HEK293 (cell line): ENCODE results near the gene HSPA4.
A peak's percentile ranks its signal among the peaks of the same experiment; 100 is the strongest.

Experiments used
- MYNN ChIP-seq: fragments of 450-650 bp; formaldehyde crosslinking; IDR thresholded peaks from 2 replicates; pipeline ENCODE4 v1.5.1; 2016; ENCODE audit warnings: missing biosample characterization, missing genetic modification characterization, borderline replicate concordance
- ZBTB20 ChIP-seq: fragments of 450-650 bp; formaldehyde crosslinking; IDR thresholded peaks from 2 replicates; pipeline ENCODE4 v1.5.1; 2016; ENCODE audit warnings: missing biosample characterization, missing genetic modification characterization
- ZFP41 ChIP-seq: fragments of 450-650 bp; formaldehyde crosslinking; IDR thresholded peaks from 2 replicates; pipeline ENCODE4 v1.5.1; 2016; ENCODE audit warnings: missing biosample characterization, missing genetic modification characterization, borderline replicate concordance
- ZIC2 ChIP-seq: fragments of 450-650 bp; formaldehyde crosslinking; IDR thresholded peaks from 2 replicates; pipeline ENCODE4 v1.5.1; 2016; ENCODE audit warnings: missing biosample characterization, missing genetic modification characterization
- ZNF174 ChIP-seq: fragments of 450-650 bp; formaldehyde crosslinking; IDR thresholded peaks from 2 replicates; pipeline ENCODE4 v1.5.0; 2017; ENCODE audit warnings: missing biosample characterization, mild to moderate bottlenecking, missing genetic modification characterization
- ZNF211 ChIP-seq: fragments of 450-650 bp; formaldehyde crosslinking; IDR thresholded peaks from 2 replicates; pipeline ENCODE4 v1.5.1; 2016; ENCODE audit warnings: low read depth, missing biosample characterization, missing genetic modification characterization
- ZNF214 ChIP-seq: fragments of 450-650 bp; formaldehyde crosslinking; IDR thresholded peaks from 2 replicates; pipeline ENCODE4 v1.5.1; 2017; ENCODE audit warnings: missing biosample characterization, mild to moderate bottlenecking, missing genetic modification characterization, borderline replicate concordance
- ZNF391 ChIP-seq: fragments of 450-650 bp; formaldehyde crosslinking; IDR thresholded peaks from 2 replicates; pipeline ENCODE4 v1.5.1; 2016; ENCODE audit warnings: low read depth, missing biosample characterization, missing genetic modification characterization, borderline replicate concordance
- ZNF394 ChIP-seq: fragments of 450-650 bp; formaldehyde crosslinking; IDR thresholded peaks from 2 replicates; pipeline ENCODE4 v1.5.1; 2016; ENCODE audit warnings: missing biosample characterization, missing genetic modification characterization, mild to moderate bottlenecking, moderate library complexity, borderline replicate concordance
- ZNF473 ChIP-seq: fragments of 450-650 bp; formaldehyde crosslinking; IDR thresholded peaks from 2 replicates; pipeline ENCODE4 v1.5.1; 2017; ENCODE audit warnings: missing biosample characterization, missing genetic modification characterization
- ZNF600 ChIP-seq: fragments of 450-650 bp; formaldehyde crosslinking; IDR thresholded peaks from 2 replicates; pipeline ENCODE4 v1.5.1; 2016; ENCODE audit warnings: missing biosample characterization, missing genetic modification characterization
- ZNF658 ChIP-seq: fragments of 450-650 bp; formaldehyde crosslinking; IDR thresholded peaks from 2 replicates; pipeline ENCODE4; 2016; ENCODE audit warnings: missing biosample characterization, missing genetic modification characterization
- ZNF701 ChIP-seq: fragments of 450-650 bp; formaldehyde crosslinking; IDR thresholded peaks from 2 replicates; pipeline ENCODE4 v1.5.1; 2016; ENCODE audit warnings: missing biosample characterization, missing genetic modification characterization
- ZNF747 ChIP-seq: fragments of 450-650 bp; formaldehyde crosslinking; IDR thresholded peaks from 2 replicates; pipeline ENCODE4 v1.5.1; 2016; ENCODE audit warnings: missing biosample characterization, missing genetic modification characterization
- ZXDB ChIP-seq: fragments of 450-650 bp; formaldehyde crosslinking; IDR thresholded peaks from 2 replicates; pipeline ENCODE4 v1.5.1; 2016; ENCODE audit warnings: missing biosample characterization, missing genetic modification characterization
- TF ChIP-seq, protein P1 (sequence below): fragments of 450-650 bp; formaldehyde crosslinking; IDR thresholded peaks from 2 replicates; pipeline ENCODE4 v1.5.1; 2017; ENCODE audit warnings: missing biosample characterization, missing genetic modification characterization
- TF ChIP-seq, protein P2 (sequence below): fragments of 450-650 bp; formaldehyde crosslinking; IDR thresholded peaks from 2 replicates; pipeline ENCODE4 v1.5.1; 2016; ENCODE audit warnings: missing biosample characterization, missing genetic modification characterization
- TF ChIP-seq, protein P3 (sequence below): fragments of 450-650 bp; formaldehyde crosslinking; IDR thresholded peaks from 2 replicates; pipeline ENCODE4 v1.5.1; 2017; ENCODE audit warnings: missing biosample characterization, missing genetic modification characterization
- TF ChIP-seq, protein P4 (sequence below): fragments of 450-650 bp; formaldehyde crosslinking; IDR thresholded peaks from 2 replicates; pipeline ENCODE4 v1.5.1; 2016; ENCODE audit warnings: missing biosample characterization, missing genetic modification characterization
- TF ChIP-seq, protein P5 (sequence below): fragments of 450-650 bp; formaldehyde crosslinking; conservative IDR thresholded peaks from 2 replicates; pipeline ENCODE4 v1.5.1; 2016; ENCODE audit warnings: low read depth, missing biosample characterization, missing genetic modification characterization
- TF ChIP-seq, protein P6 (sequence below): fragments of 450-650 bp; formaldehyde crosslinking; IDR thresholded peaks from 2 replicates; pipeline ENCODE4 v1.5.1; 2017; ENCODE audit warnings: missing biosample characterization, missing genetic modification characterization
- TF ChIP-seq, protein P7 (sequence below): fragments of 450-650 bp; formaldehyde crosslinking; IDR thresholded peaks from 2 replicates; pipeline ENCODE4 v1.5.1; 2017; ENCODE audit warnings: missing biosample characterization, missing genetic modification characterization
- TF ChIP-seq, protein P8 (sequence below): fragments of 450-650 bp; formaldehyde crosslinking; IDR thresholded peaks from 2 replicates; pipeline ENCODE4 v1.5.1; 2016; ENCODE audit warnings: missing biosample characterization, missing genetic modification characterization

Gene HSPA4

DNA sequence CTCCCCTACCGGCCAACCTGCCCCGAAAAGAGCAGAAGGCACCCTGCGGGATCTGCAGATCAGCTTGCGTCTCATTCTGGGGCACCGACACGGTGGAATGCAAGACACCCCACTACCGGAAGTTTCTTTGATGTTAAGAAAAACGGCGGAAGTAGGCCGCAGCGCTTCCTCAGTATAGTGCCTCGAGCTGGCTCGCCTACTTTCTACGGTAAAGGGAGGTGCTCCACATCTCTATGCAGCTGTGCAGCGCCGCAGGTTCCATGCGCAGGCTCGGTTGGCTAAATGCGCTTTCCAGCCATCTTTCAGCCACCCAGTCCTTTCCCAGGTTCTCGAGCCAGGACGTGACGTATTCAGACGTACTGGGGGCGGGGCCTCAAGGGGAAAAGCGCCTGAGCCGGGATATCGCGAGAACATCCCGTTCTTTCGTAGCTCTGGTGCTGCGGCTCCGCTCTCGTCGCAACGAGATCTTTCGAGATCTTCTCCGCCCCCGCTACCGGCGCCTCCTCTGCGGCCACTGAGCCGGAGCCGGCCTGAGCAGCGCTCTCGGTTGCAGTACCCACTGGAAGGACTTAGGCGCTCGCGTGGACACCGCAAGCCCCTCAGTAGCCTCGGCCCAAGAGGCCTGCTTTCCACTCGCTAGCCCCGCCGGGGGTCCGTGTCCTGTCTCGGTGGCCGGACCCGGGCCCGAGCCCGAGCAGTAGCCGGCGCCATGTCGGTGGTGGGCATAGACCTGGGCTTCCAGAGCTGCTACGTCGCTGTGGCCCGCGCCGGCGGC is at the start of gene HSPA4 (continued):
- TF ChIP-seq, protein P1, sequence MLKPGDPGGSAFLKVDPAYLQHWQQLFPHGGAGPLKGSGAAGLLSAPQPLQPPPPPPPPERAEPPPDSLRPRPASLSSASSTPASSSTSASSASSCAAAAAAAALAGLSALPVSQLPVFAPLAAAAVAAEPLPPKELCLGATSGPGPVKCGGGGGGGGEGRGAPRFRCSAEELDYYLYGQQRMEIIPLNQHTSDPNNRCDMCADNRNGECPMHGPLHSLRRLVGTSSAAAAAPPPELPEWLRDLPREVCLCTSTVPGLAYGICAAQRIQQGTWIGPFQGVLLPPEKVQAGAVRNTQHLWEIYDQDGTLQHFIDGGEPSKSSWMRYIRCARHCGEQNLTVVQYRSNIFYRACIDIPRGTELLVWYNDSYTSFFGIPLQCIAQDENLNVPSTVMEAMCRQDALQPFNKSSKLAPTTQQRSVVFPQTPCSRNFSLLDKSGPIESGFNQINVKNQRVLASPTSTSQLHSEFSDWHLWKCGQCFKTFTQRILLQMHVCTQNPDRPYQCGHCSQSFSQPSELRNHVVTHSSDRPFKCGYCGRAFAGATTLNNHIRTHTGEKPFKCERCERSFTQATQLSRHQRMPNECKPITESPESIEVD (tag by site-specific recombination) = no peak
- TF ChIP-seq ZNF473 = no peak
- no peak for TF ChIP-seq ZNF214 (tag by site-specific recombination)
- TF ChIP-seq, protein P2, sequence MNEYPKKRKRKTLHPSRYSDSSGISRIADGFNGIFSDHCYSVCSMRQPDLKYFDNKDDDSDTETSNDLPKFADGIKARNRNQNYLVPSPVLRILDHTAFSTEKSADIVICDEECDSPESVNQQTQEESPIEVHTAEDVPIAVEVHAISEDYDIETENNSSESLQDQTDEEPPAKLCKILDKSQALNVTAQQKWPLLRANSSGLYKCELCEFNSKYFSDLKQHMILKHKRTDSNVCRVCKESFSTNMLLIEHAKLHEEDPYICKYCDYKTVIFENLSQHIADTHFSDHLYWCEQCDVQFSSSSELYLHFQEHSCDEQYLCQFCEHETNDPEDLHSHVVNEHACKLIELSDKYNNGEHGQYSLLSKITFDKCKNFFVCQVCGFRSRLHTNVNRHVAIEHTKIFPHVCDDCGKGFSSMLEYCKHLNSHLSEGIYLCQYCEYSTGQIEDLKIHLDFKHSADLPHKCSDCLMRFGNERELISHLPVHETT = peak; percentile 25; the same call in 1 of the 2 replicates
- TF ChIP-seq ZNF747 (tag by site-specific recombination) = no peak
- TF ChIP-seq ZNF174 (tag by site-specific recombination) = no peak
- no peak for TF ChIP-seq ZFP41 (tag by site-specific recombination)
- TF ChIP-seq, protein P3, sequence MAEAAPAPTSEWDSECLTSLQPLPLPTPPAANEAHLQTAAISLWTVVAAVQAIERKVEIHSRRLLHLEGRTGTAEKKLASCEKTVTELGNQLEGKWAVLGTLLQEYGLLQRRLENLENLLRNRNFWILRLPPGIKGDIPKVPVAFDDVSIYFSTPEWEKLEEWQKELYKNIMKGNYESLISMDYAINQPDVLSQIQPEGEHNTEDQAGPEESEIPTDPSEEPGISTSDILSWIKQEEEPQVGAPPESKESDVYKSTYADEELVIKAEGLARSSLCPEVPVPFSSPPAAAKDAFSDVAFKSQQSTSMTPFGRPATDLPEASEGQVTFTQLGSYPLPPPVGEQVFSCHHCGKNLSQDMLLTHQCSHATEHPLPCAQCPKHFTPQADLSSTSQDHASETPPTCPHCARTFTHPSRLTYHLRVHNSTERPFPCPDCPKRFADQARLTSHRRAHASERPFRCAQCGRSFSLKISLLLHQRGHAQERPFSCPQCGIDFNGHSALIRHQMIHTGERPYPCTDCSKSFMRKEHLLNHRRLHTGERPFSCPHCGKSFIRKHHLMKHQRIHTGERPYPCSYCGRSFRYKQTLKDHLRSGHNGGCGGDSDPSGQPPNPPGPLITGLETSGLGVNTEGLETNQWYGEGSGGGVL (tag by site-specific recombination) = no peak
- TF ChIP-seq ZXDB (tag by site-specific recombination) = peak; percentile 77
- TF ChIP-seq, protein P4, sequence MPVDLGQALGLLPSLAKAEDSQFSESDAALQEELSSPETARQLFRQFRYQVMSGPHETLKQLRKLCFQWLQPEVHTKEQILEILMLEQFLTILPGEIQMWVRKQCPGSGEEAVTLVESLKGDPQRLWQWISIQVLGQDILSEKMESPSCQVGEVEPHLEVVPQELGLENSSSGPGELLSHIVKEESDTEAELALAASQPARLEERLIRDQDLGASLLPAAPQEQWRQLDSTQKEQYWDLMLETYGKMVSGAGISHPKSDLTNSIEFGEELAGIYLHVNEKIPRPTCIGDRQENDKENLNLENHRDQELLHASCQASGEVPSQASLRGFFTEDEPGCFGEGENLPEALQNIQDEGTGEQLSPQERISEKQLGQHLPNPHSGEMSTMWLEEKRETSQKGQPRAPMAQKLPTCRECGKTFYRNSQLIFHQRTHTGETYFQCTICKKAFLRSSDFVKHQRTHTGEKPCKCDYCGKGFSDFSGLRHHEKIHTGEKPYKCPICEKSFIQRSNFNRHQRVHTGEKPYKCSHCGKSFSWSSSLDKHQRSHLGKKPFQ (tag by site-specific recombination) = no peak
- peak; percentile 71; the same call in 1 of the 2 replicates for TF ChIP-seq ZNF394 (tag by site-specific recombination)
- no peak for TF ChIP-seq ZNF211 (tag by site-specific recombination)
- TF ChIP-seq ZBTB20 (tag by site-specific recombination) = peak; percentile 81; the same call in 1 of the 2 replicates
- TF ChIP-seq, protein P5, sequence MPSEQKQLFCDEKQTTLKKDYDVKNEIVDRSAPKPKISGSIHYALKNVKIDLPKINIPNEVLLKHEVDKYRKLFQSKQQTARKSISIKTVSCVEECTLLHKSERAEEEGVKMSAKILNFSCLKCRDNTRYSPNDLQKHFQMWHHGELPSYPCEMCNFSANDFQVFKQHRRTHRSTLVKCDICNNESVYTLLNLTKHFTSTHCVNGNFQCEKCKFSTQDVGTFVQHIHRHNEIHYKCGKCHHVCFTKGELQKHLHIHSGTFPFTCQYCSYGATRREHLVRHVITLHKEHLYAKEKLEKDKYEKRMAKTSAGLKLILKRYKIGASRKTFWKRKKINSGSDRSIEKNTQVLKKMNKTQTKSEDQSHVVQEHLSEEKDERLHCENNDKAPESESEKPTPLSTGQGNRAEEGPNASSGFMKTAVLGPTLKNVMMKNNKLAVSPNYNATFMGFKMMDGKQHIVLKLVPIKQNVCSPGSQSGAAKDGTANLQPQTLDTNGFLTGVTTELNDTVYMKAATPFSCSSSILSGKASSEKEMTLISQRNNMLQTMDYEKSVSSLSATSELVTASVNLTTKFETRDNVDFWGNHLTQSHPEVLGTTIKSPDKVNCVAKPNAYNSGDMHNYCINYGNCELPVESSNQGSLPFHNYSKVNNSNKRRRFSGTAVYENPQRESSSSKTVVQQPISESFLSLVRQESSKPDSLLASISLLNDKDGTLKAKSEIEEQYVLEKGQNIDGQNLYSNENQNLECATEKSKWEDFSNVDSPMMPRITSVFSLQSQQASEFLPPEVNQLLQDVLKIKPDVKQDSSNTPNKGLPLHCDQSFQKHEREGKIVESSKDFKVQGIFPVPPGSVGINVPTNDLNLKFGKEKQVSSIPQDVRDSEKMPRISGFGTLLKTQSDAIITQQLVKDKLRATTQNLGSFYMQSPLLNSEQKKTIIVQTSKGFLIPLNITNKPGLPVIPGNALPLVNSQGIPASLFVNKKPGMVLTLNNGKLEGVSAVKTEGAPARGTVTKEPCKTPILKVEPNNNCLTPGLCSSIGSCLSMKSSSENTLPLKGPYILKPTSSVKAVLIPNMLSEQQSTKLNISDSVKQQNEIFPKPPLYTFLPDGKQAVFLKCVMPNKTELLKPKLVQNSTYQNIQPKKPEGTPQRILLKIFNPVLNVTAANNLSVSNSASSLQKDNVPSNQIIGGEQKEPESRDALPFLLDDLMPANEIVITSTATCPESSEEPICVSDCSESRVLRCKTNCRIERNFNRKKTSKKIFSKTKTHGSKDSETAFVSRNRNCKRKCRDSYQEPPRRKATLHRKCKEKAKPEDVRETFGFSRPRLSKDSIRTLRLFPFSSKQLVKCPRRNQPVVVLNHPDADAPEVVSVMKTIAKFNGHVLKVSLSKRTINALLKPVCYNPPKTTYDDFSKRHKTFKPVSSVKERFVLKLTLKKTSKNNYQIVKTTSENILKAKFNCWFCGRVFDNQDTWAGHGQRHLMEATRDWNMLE (tag by site-specific recombination) = peak; percentile 88
- TF ChIP-seq ZNF600 (tag by site-specific recombination) = peak; percentile 53; the same call in 1 of the 2 replicates
- TF ChIP-seq, protein P6, sequence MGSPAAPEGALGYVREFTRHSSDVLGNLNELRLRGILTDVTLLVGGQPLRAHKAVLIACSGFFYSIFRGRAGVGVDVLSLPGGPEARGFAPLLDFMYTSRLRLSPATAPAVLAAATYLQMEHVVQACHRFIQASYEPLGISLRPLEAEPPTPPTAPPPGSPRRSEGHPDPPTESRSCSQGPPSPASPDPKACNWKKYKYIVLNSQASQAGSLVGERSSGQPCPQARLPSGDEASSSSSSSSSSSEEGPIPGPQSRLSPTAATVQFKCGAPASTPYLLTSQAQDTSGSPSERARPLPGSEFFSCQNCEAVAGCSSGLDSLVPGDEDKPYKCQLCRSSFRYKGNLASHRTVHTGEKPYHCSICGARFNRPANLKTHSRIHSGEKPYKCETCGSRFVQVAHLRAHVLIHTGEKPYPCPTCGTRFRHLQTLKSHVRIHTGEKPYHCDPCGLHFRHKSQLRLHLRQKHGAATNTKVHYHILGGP (tag by site-specific recombination) = no peak
- TF ChIP-seq MYNN (tag by site-specific recombination) = no peak
- no peak for TF ChIP-seq ZNF658 (tag by site-specific recombination)
- TF ChIP-seq ZNF701 (tag by site-specific recombination) = no peak
- TF ChIP-seq, protein P7, sequence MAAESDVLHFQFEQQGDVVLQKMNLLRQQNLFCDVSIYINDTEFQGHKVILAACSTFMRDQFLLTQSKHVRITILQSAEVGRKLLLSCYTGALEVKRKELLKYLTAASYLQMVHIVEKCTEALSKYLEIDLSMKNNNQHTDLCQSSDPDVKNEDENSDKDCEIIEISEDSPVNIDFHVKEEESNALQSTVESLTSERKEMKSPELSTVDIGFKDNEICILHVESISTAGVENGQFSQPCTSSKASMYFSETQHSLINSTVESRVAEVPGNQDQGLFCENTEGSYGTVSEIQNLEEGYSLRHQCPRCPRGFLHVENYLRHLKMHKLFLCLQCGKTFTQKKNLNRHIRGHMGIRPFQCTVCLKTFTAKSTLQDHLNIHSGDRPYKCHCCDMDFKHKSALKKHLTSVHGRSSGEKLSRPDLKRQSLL (tag by site-specific recombination) = peak; percentile 99
- TF ChIP-seq ZNF391 (tag by site-specific recombination) = no peak
- TF ChIP-seq, protein P8, sequence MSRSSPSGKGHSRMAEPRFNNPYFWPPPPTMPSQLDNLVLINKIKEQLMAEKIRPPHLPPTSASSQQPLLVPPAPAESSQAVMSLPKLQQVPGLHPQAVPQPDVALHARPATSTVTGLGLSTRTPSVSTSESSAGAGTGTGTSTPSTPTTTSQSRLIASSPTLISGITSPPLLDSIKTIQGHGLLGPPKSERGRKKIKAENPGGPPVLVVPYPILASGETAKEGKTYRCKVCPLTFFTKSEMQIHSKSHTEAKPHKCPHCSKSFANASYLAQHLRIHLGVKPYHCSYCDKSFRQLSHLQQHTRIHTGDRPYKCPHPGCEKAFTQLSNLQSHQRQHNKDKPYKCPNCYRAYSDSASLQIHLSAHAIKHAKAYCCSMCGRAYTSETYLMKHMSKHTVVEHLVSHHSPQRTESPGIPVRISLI (tag by site-specific recombination) = no peak
- TF ChIP-seq ZIC2 (tag by site-specific recombination) = peak; percentile 22; the same call in 1 of the 2 replicates
